IMR-90 (cell line): ENCODE data around the gene NEXN. TPM values are rescaled to one million over a fixed set of nuclear protein-coding genes. Genes with fewer than 3 reads are reported as not detected.

Experiments used
- ATAC-seq: fragments of 200-7000 bp; cut with Tn5 transposase; 2 replicates; pipeline ENCODE4 v1.9.1; 2020; ENCODE audit warnings: low read depth, mild to moderate bottlenecking, moderate library complexity
- BruUV-seq: library from RNA; stranded (reverse); fragments of 400-500 nt; replicated peaks from 2 replicates; lab custom pipeline; 2021; lab: Mats Ljungman, UMichigan
- CTCF ChIA-PET: fragments of 300-600 bp; formaldehyde crosslinking; extraction: SDS; loops from one replicate; lab custom pipeline; 2021; ENCODE audit warnings: antibody characterized with exemption; lab: Yijun Ruan, JAX
- POLR2A ChIA-PET: fragments of 300-600 bp; sonication (Branson Sonifier 250); formaldehyde crosslinking; loops from one replicate; lab custom pipeline; 2022; ENCODE audit warnings: antibody characterized with exemption; ENCODE audit not compliant: unreplicated experiment; lab: Charles Lee
- DNase-seq: peaks from one replicate; pipeline ENCODE4 v3.0.0; 2013
- H2AFZ ChIP-seq: replicated peaks from 2 replicates; pipeline ENCODE3; 2013; ENCODE audit warnings: low read length, mild to moderate bottlenecking; ENCODE audit not compliant: poor library complexity
- H2AK5ac ChIP-seq: 2 replicates; pipeline ENCODE4 v1.6.1; 2013; ENCODE audit warnings: low read depth, low read length, inconsistent platforms
- H2AK9ac ChIP-seq: replicated peaks from 2 replicates; pipeline ENCODE3; 2013; ENCODE audit warnings: mild to moderate bottlenecking, low read depth, low read length, moderate library complexity; ENCODE audit not compliant: poor library complexity
- H2BK120ac ChIP-seq: 2 replicates; pipeline ENCODE4 v1.6.1; 2013; ENCODE audit warnings: low read depth, low read length, inconsistent platforms
- H2BK15ac ChIP-seq: 3 replicates; pipeline ENCODE4 v1.6.1; 2013; ENCODE audit warnings: low read depth, low read length, inconsistent platforms
- H2BK20ac ChIP-seq: 2 replicates; pipeline ENCODE4 v1.6.1; 2013; ENCODE audit warnings: low read depth, mild to moderate bottlenecking, inconsistent platforms, low read length, moderate library complexity
- H2BK5ac ChIP-seq: 2 replicates; pipeline ENCODE4 v1.6.1; 2013; ENCODE audit warnings: mild to moderate bottlenecking, low read depth, low read length, inconsistent platforms; ENCODE audit not compliant: poor library complexity, severe bottlenecking
- H3K14ac ChIP-seq: replicated peaks from 2 replicates; pipeline ENCODE4 v1.6.1; 2013; ENCODE audit warnings: low read depth, low read length, inconsistent platforms
- H3K18ac ChIP-seq: 2 replicates; pipeline ENCODE4 v1.6.1; 2013; ENCODE audit warnings: low read depth, low read length, control low read depth
- H3K23ac ChIP-seq: 2 replicates; pipeline ENCODE4 v1.6.1; 2013; ENCODE audit warnings: low read depth, low read length, inconsistent platforms
- H3K27ac ChIP-seq: 2 replicates; pipeline ENCODE4 v1.5.1; 2013; ENCODE audit warnings: mild to moderate bottlenecking, control low read depth, low read length; ENCODE audit not compliant: insufficient read depth
- H3K27me3 ChIP-seq: 2 replicates; pipeline ENCODE4 v1.6.1; 2013; ENCODE audit warnings: low read length; ENCODE audit not compliant: control insufficient read depth, insufficient read depth
- H3K36me3 ChIP-seq: 2 replicates; pipeline ENCODE4 v1.6.1; 2013; ENCODE audit warnings: low read length, mixed read lengths; ENCODE audit not compliant: control insufficient read depth, insufficient read depth
- H3K4ac ChIP-seq: 2 replicates; pipeline ENCODE4 v1.6.1; 2013; ENCODE audit warnings: low read depth, low read length, inconsistent platforms
- H3K4me1 ChIP-seq: 2 replicates; pipeline ENCODE4 v1.6.1; 2013; ENCODE audit warnings: low read length, mixed read lengths; ENCODE audit not compliant: control insufficient read depth, insufficient read depth
- H3K4me2 ChIP-seq: 2 replicates; pipeline ENCODE4 v1.6.1; 2013; ENCODE audit warnings: low read depth, mild to moderate bottlenecking, control low read depth, low read length, moderate library complexity
- H3K4me3 ChIP-seq: 2 replicates; pipeline ENCODE4 v1.5.1; 2013; ENCODE audit warnings: low read depth, mild to moderate bottlenecking, control low read depth, low read length, moderate library complexity; ENCODE audit not compliant: insufficient read depth
- H3K56ac ChIP-seq: 2 replicates; pipeline ENCODE4 v1.6.1; 2013; ENCODE audit warnings: low read length, inconsistent platforms; ENCODE audit not compliant: insufficient read depth; ENCODE audit errors: extremely low read depth
- H3K79me1 ChIP-seq, 2 experiments: 2 replicates each; pipeline ENCODE4 v1.6.1; 2013; ENCODE audit warnings: low read length in 2 of 2, inconsistent platforms in 1 of 2, low read depth in 1 of 2
- H3K9ac ChIP-seq: 2 replicates; pipeline ENCODE4 v1.6.1; 2013; ENCODE audit warnings: low read depth, low read length, control low read depth
- H3K9me1 ChIP-seq: 2 replicates; pipeline ENCODE4 v1.6.1; 2013; ENCODE audit warnings: low read length, inconsistent platforms; ENCODE audit not compliant: insufficient read depth
- H3K9me3 ChIP-seq: 2 replicates; pipeline ENCODE4 v1.6.1; 2013; ENCODE audit warnings: low read length; ENCODE audit not compliant: control insufficient read depth, insufficient read depth
- H4K20me1 ChIP-seq: 2 replicates; pipeline ENCODE4 v1.6.1; 2013; ENCODE audit warnings: low read length, inconsistent platforms; ENCODE audit not compliant: insufficient read depth
- H4K5ac ChIP-seq: 2 replicates; pipeline ENCODE4 v1.6.1; 2013; ENCODE audit warnings: mild to moderate bottlenecking, low read depth, low read length, control low read depth
- H4K8ac ChIP-seq, 2 experiments: 2 replicates each; pipeline ENCODE4 v1.6.1; 2013; ENCODE audit warnings: low read depth in 2 of 2, low read length in 2 of 2, control low read depth in 1 of 2, inconsistent platforms in 1 of 2
- H4K91ac ChIP-seq: 2 replicates; pipeline ENCODE4 v1.6.1; 2013; ENCODE audit warnings: low read depth, low read length, inconsistent platforms; ENCODE audit not compliant: insufficient read depth
- CHD1 ChIP-seq: IDR thresholded peaks from 2 replicates; pipeline ENCODE4 v1.6.1; 2012; ENCODE audit warnings: low read depth, low read length, improper control_type of control experiment
- CTCF ChIP-seq: conservative IDR thresholded peaks from 2 replicates; pipeline ENCODE4 v1.5.1; 2012; ENCODE audit warnings: mild to moderate bottlenecking, low read depth, low read length, improper control_type of control experiment
- ELK1 ChIP-seq: fragments of 150-350 bp; IDR thresholded peaks from 2 replicates; pipeline ENCODE4 v1.6.1; 2016; ENCODE audit warnings: low read depth, mild to moderate bottlenecking, low read length, moderate library complexity, borderline replicate concordance
- FOS ChIP-seq: fragments of 150-350 bp; IDR thresholded peaks from 2 replicates; pipeline ENCODE4 v1.6.1; 2016; ENCODE audit warnings: low read depth, low read length
- MAZ ChIP-seq: IDR thresholded peaks from 2 replicates; pipeline ENCODE4 v1.6.1; 2012; ENCODE audit warnings: low read depth, mild to moderate bottlenecking, low read length, improper control_type of control experiment, moderate library complexity, borderline replicate concordance
- POLR2A ChIP-seq: IDR thresholded peaks from 2 replicates; pipeline ENCODE4 v1.6.1; 2012; ENCODE audit warnings: mild to moderate bottlenecking, low read depth, low read length
- RFX5 ChIP-seq: IDR thresholded peaks from 2 replicates; pipeline ENCODE4 v1.8.0; 2012; ENCODE audit warnings: low read depth, mild to moderate bottlenecking, low read length, moderate library complexity
- SMC3 ChIP-seq: fragments of 150-350 bp; IDR thresholded peaks from 2 replicates; pipeline ENCODE4 v1.6.1; 2016; ENCODE audit warnings: low read depth, mild to moderate bottlenecking, antibody characterized with exemption, low read length, moderate library complexity
- WGBS, 2 experiments: methylation state at CpG; one replicate each; pipeline versions ENCODE4 v1.1.5 to v1.1.7; 2013; ENCODE audit warnings: missing lambda C conversion rate in 2 of 2; ENCODE audit not compliant: insufficient read length in 1 of 2; ENCODE audit errors: extremely low coverage in 2 of 2; 5-methylcytosine and 5-hydroxymethylcytosine counted together
- dilution Hi-C: fragments of 300-500 bp; cut with HindIII; formaldehyde crosslinking; loops from one replicate; pipeline ENCODE4 v1.14.3; 2018; ENCODE audit warnings: low sequenced_read_pairs; ENCODE audit not compliant: unreplicated experiment
- in situ Hi-C: fragments of 300-500 bp; cut with MboI; formaldehyde crosslinking; loops from 3 replicates; pipeline ENCODE4 v1.14.3; 2019; ENCODE audit warnings: low sequenced_read_pairs, inconsistent platforms, mixed read lengths
- intact Hi-C: fragments of 100-400 bp; cut with micrococcal nuclease; formaldehyde crosslinking; loops from 2 replicates; pipeline ENCODE4 v1.10.0; 2022
- polyA plus RNA-seq, 3 experiments: library from polyadenylated mRNA; depleted of rRNA; stranded (reverse); fragments of >200 nt; gene quantifications; 2 replicates each; pipeline ENCODE4 v1.2.3, GENCODE V29; 2012; ENCODE audit warnings: low replicate concordance in 1 of 3
- total RNA-seq: library from RNA; depleted of rRNA; stranded (reverse); fragments of >200 nt; gene quantifications from 2 replicates; pipeline ENCODE4 v1.2.3, GENCODE V29; 2012
- TF ChIP-seq, protein P1 (sequence below): fragments of 150-350 bp; IDR thresholded peaks from 2 replicates; pipeline ENCODE4 v1.6.1; 2017; ENCODE audit warnings: mild to moderate bottlenecking, antibody characterized with exemption, low read length, low read depth

NEXN gene
- total and polyA plus RNA-seq, 2 of the 4 experiments (the other 2 are of a cell fraction) = 5.2 to 16.1 TPM

- Histone ChIP-seq H2BK120ac (no peak overlapping the region), H3K9ac (no peak overlapping the region), H3K14ac (no peak overlapping the region), H3K9me1 (no peaks in the 10 kb centered on the region), H3K4ac (no peak overlapping the region), H2BK5ac (no peak overlapping the region), H3K4me3 (no peak overlapping the region), H4K8ac (no peak overlapping the region), H3K36me3 (peaks cover 61% of the 10 kb centered on the region), H2AFZ (no peak overlapping the region), H2BK15ac (no peak overlapping the region), H3K4me1 (no peaks in the 10 kb centered on the region; the same call in 1 of the 2 replicates), H4K91ac (no peak overlapping the region), H3K27me3 (no peaks in the 10 kb centered on the region), H3K18ac (no peak overlapping the region), H4K20me1 (peaks cover 19% of the 10 kb centered on the region), H4K5ac (no peak overlapping the region), H2AK9ac (no peak overlapping the region), H2BK20ac (no peak overlapping the region), H3K27ac (no peak overlapping the region), H3K56ac (no peak overlapping the region), H3K23ac (no peak overlapping the region), H3K4me2 (no peak overlapping the region), H3K9me3 (no peaks in the 10 kb centered on the region), H2AK5ac (no peak overlapping the region), H3K79me1 (peaks cover 24 to 60% of the 10 kb centered on the region in 2 experiments)
- intact Hi-C loops = no loop called here
- POLR2A ChIA-PET = no interaction called here
- WGBS, 2 experiments = no CpG with 5 or more reads among the region's 3 CpGs
- CTCF ChIA-PET = no interaction called here
- in situ Hi-C loops = no loop called here
- ATAC-seq = no peak
- no peak for DNase-seq
- no TSS peak for BruUV-seq
- TF ChIP-seq FOS (no peak), POLR2A (no peak), MAZ (no peak), ELK1 (no peak), RFX5 (no peak), CHD1 (no peak), CTCF (no peak), SMC3 (no peak)
- TF ChIP-seq, protein P1, sequence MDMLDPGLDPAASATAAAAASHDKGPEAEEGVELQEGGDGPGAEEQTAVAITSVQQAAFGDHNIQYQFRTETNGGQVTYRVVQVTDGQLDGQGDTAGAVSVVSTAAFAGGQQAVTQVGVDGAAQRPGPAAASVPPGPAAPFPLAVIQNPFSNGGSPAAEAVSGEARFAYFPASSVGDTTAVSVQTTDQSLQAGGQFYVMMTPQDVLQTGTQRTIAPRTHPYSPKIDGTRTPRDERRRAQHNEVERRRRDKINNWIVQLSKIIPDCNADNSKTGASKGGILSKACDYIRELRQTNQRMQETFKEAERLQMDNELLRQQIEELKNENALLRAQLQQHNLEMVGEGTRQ = no peak
- dilution Hi-C loops = no loop called here
Observed at GRCh38 chr1:77956464-77956863, 68.0 kb downstream of the NEXN start.
